ENCODE measurements around the gene GPR27.

DNA sequence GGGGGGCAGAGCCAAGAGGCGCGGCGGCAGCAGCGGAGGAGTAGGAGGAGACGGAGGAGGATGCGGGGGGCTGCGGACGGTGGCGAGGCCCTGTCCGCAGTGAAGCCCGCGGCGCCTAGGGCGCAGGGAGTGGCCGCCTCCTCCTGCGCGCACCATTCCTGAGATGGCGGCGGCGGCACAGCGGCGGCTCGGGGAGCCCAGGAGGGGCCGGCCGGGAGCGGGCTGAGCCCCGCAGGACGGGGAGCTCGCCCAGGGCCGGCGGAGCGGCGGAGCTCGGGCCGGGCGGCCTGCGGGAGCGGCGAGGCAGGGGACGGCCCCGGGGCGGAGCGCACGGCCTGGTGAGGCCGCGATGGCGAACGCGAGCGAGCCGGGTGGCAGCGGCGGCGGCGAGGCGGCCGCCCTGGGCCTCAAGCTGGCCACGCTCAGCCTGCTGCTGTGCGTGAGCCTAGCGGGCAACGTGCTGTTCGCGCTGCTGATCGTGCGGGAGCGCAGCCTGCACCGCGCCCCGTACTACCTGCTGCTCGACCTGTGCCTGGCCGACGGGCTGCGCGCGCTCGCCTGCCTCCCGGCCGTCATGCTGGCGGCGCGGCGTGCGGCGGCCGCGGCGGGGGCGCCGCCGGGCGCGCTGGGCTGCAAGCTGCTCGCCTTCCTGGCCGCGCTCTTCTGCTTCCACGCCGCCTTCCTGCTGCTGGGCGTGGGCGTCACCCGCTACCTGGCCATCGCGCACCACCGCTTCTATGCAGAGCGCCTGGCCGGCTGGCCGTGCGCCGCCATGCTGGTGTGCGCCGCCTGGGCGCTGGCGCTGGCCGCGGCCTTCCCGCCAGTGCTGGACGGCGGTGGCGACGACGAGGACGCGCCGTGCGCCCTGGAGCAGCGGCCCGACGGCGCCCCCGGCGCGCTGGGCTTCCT lies at the start of gene GPR27:
- TF ChIP-seq, protein P1, sequence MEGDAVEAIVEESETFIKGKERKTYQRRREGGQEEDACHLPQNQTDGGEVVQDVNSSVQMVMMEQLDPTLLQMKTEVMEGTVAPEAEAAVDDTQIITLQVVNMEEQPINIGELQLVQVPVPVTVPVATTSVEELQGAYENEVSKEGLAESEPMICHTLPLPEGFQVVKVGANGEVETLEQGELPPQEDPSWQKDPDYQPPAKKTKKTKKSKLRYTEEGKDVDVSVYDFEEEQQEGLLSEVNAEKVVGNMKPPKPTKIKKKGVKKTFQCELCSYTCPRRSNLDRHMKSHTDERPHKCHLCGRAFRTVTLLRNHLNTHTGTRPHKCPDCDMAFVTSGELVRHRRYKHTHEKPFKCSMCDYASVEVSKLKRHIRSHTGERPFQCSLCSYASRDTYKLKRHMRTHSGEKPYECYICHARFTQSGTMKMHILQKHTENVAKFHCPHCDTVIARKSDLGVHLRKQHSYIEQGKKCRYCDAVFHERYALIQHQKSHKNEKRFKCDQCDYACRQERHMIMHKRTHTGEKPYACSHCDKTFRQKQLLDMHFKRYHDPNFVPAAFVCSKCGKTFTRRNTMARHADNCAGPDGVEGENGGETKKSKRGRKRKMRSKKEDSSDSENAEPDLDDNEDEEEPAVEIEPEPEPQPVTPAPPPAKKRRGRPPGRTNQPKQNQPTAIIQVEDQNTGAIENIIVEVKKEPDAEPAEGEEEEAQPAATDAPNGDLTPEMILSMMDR (conservative IDR thresholded peaks at IDR 0.05 in 1 of 2, IDR thresholded peaks at IDR 0.05 in 1 of 2; ENCODE audit: extremely low read depth in 1 of 2, insufficient read depth in 1 of 2, low read depth in 1 of 2, low read length in 2 of 2), result no peak
- TF ChIP-seq EZH2 (IDR thresholded peaks at IDR 0.05; ENCODE audit: borderline replicate concordance, low read length), result peak; percentile 60
